GM18868 (cell line): ENCODE data around the gene CCDC183.
"Not testable (repeated sequence)": the region's sequence is repeated elsewhere in the genome, so short reads cannot be mapped to it uniquely, and the experiment has no call there.

Experiments
- ATAC-seq: cut with Tn5 transposase; IDR thresholded peaks from one replicate; pipeline ENCODE4 v1.9.1; 2021; ENCODE audit warnings: mild to moderate bottlenecking, moderate library complexity; ENCODE audit not compliant: unreplicated experiment

The CCDC183 gene

DNA sequence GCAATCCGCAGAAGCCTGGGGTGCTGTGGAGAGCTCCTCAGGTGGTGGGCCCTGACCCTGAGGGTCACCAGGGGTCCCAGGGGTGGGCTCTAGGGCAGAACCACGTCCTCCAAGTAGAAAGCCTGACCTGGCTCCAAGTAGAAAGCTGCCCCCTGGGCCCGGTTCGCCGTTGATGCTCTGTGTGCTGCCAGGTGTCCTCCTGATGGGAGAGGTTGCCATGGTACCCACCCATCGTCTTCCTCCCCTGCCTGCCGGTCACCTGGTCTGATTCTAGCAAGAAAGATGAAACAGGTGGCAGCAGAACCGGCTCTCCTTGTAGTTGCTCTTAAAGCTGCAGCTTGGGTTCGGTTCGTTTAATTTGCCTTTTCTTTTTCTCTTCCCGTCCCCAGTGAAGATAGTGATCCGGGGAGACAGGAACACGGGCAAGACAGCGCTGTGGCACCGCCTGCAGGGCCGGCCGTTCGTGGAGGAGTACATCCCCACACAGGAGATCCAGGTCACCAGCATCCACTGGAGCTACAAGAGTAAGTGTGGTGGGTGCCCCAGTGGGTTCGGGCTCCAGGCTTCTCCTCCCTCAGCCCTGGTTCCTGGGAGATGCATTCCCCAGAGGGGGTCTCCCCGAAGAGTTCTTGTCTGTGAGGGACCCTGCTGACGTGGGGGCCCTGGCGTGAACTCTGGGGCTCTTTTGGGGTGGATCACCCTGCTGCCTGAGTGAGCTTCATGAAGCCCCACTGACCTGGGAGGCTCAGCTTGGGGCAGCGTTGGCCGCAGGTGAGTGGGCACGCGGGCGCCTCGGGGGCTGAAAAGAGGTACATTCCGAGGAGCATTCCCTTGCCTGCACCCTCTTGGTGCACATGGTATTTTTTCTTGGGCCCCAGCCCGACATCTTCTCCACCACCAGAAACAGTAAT lies 27.3 kb downstream of the CCDC183 start:
- ATAC-seq = no peak

- no peak for ATAC-seq
Measured at GRCh38 chr9:136824496-136825225, 28.5 kb downstream of the CCDC183 start.

GRCh38 chr9:136825295-136826187 lies 29.4 kb downstream of the CCDC183 start:
- no peak for ATAC-seq

- no peak for ATAC-seq
Measured at GRCh38 chr9:136826188-136826541, 30.0 kb downstream of the CCDC183 start.

GRCh38 chr9:136826703-136827582 lies 30.8 kb downstream of the CCDC183 start:
- ATAC-seq = no peak

GRCh38 chr9:136827794-136828473 lies 31.8 kb downstream of the CCDC183 start:
- ATAC-seq = no peak

DNA sequence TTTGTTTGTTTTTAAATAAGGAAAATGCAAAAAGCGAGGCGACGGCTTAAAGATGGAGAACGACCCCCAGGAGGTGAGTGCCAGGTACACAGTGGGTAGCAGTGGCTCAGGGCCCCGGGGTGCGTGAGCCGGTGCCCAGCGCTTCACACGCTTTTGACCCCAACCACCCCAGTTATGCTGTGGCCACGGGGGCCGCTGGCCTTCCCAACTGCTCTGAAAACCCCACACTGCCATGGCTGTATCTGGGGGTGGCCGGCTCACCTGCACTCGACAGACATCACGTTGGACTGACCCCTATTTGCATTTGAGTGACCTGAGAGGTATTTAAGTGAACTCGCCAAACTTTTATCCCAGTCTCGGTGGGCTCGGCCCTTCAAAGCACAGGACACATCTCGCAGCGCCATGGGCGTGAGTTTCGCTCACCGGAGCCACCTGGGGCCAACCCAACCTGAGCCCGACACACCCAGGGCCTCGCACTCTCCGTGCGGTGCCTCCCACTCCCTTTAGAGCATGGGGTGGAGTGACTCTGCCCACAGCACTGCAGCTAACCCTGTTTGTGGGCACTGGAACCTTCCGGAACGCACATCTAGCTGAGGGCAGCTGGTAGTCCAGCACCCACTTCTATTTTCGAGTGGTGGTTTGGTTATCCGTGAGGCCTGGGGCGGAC lies 32.5 kb downstream of the CCDC183 start:
- no peak for ATAC-seq

DNA sequence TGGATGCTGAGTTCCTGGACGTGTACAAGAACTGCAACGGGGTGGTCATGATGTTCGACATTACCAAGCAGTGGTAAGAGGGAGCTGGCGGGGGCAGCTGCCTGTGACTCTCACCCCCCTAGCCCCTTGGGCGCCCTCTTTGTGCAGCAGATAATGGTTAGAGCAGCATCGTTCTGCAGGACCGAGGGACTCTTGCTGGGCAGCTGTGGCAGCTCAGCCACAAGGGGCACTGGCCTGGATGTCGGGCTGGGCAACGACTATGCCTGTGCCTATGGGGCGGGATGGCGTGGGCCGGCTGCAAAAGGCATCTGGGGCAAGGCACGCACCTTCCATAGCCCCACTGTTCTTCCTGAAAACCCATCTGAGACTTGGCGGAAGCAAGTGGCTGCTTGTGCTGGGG lies 33.3 kb downstream of the CCDC183 start:
- no peak for ATAC-seq

- ATAC-seq = no peak
Measured at GRCh38 chr9:136829981-136830885, 34.1 kb downstream of the CCDC183 start.

- no peak for ATAC-seq
Measured at GRCh38 chr9:136831002-136831719, 35.0 kb downstream of the CCDC183 start.

DNA sequence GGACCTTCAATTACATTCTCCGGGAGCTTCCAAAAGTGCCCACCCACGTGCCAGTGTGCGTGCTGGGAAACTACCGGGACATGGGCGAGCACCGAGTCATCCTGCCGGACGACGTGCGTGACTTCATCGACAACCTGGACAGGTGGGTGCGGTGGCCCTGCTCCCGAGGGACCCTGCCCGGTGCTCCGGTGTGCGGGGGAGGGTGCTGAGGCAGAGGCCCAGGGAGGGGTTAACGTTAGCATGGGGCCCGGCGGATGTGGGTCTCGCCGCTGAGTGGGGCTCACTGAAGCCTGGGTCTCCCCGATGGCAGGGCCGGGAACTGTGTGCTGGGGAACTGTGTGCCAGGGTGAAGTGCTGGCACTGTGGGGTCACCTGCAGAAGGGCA lies 35.6 kb downstream of the CCDC183 start:
- no peak for ATAC-seq

DNA sequence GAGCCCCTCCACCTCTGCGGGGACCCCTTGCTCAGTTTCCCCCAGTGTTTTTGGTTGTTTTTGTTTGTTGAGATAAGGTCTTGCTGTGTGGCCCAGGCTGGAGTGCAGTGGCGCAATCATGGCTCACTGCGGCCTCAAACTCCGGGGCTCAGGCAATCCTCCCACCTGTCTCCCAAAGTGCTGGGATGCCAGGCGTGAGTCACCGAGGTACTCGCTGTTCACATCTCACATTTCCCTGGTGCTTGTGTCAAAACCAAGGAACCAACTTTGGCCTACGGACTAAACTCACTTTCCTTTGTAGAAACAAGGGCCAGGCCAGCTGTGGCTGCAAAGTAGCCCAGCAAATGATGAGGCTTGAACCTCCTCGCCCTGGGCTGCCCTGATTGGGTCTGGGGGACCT lies 36.4 kb downstream of the CCDC183 start:
- ATAC-seq = no peak

DNA sequence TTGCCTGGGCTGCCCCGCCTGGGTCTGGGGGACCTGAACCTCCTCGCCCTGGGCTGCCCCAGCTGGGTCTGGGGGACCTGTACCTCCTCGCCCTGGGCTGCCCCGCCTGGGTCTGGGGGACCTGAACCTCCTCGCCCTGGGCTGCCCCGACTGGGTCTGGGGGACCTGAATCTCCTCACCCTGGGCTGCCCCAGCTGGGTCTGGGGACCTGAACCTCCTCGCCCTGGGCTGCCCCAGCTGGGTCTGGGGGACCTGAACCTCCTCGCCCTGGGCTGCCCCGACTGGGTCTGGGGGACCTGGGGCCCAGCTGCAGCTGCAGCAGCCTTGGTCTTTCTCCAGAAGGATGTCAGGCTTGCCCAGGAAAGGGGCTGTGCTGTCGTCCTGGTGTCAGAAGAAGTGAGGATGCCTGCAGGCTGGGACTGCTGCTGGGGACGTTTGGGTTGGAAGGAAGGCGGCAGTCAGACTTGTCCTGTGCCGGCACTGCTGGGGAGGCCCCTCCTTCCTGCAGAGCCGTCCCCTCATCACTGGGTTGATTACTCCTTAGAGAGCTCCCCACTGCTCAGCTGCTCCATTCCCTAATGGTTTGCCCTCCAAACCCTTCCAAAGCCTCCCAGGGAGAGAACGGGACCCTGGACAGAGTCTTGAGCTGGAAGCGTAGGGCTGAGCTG lies 37.4 kb downstream of the CCDC183 start:
- not testable (repeated sequence) for ATAC-seq

DNA sequence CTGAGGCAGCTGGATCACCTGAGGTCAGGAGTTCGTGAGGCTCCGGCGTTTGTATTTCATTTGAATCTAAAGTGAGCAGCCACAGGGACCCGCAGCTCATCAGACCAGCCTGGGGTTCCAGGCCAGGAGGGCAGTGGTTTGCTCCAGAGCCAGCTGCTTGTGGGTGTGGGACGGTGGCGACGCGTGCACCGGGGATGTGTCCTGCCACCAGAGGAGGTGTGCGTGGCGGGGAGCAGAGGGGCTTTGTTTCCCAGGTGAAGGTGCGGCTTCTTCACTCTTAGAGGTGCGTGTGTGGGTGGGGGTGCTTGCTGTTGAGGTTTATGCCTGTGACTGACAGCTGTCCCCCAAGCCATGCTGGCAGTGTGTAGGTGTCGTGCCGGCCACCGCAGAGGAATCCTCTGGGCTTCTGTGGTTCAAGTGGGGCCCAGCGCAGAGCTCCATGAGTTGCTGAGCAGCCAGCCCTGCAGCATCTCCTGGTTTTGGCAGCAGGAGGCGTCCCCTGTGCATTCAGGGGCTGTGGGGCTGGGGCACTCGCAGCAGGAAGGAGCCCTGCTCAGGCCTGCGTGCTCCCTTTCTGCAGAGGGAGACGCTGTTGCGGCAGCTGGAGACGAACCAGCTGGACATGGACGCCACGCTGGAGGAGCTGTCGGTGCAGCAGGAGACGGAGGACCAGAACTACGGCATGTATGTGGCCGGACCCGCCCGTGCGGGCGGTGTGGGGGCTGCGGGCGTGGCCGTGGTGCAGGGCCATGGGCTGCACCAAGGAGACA lies 39.2 kb downstream of the CCDC183 start:
- no peak for ATAC-seq

DNA sequence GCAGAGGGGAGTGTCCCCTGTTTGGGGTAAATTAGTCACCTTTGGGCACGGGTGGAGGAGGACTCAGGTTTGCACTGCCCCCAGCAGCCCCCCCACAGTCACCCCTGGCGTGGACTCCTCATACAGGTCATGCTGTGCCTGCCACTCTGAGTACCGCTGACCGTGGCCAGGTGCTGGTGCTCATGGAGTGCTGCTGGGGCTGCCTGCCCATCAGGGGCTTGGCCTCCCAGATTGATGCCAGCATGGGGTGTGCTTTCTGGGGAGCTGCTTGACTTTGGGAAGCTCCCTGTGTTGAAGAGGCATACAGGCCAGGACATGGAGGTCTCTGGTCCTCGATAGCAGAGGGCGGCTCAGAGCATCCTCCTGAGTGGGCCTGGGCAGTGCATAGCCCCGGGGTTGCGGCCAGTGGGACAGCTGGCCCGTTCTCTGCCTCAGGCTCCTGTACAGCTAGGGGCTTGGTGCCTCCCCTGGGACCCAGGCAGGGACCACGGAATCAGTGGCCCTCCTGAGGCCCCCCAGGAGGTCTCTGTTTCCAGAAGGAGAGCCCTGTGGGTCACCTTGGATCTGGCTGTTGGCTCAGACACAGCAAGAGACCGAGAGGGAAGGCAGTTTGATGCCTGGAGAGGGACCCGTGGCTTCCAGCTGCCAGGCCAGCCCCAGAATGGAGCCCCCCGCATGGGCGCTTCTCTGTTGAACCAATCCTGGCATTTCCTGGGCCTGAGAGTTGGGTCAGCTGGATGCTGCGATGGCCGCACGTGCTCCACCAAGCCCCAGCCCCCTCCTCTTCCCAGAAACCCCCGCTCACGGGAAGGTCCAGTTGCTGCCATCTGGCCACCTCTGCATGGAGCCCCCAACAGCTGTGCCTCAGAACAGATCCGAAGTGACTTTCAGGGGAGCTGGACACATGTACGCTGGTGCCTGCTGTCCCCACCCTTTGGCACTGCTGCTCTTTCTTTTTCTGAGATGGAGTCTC lies 40.1 kb downstream of the CCDC183 start:
- no peak for ATAC-seq
